Nephron (organoid): ENCODE results near the gene LYPD6.
A peak's percentile ranks its signal among the peaks of the same experiment; 100 is the strongest.
"Not testable (repeated sequence)": the region's sequence is repeated elsewhere in the genome, so short reads cannot be mapped to it uniquely, and the experiment has no call there.

Experiments
- H3K27ac Mint-ChIP-seq, 3 experiments: 2 replicates each; pipeline ENCODE4 v1.8.0; 2020; ENCODE audit warnings: mixed read lengths in 3 of 3, mild to moderate bottlenecking in 2 of 3, moderate library complexity in 1 of 3
- H3K27me3 Mint-ChIP-seq: 2 replicates; pipeline ENCODE4 v1.8.0; 2021; ENCODE audit warnings: low read depth, mild to moderate bottlenecking, moderate library complexity, mixed read lengths
- H3K36me3 Mint-ChIP-seq: 2 replicates; pipeline ENCODE4 v1.8.0; 2020; ENCODE audit warnings: low read depth, mixed read lengths
- H3K4me1 Mint-ChIP-seq: 2 replicates; pipeline ENCODE4 v1.8.0; 2020; ENCODE audit warnings: mixed read lengths
- H3K4me3 Mint-ChIP-seq, 3 experiments: 2 replicates each; pipeline ENCODE4 v1.8.0; 2020; ENCODE audit warnings: mild to moderate bottlenecking in 3 of 3, mixed read lengths in 3 of 3, moderate library complexity in 2 of 3
- H3K9me3 Mint-ChIP-seq: 2 replicates; pipeline ENCODE4 v1.8.0; 2020; ENCODE audit warnings: mixed read lengths
- CTCF ChIP-seq, 3 experiments: fragments of 200-600 bp; sonication (generic); IDR thresholded peaks; one replicate each; pipeline ENCODE4 v1.5.0; 2021; ENCODE audit warnings: antibody characterized with exemption in 3 of 3; ENCODE audit not compliant: unreplicated experiment in 3 of 3

The LYPD6 gene

GRCh38 chr2:149307014-149307413 is 23.4 kb upstream of the LYPD6 start:
- Mint-ChIP-seq H3K4me1 (peaks cover 8% of the 10 kb centered on the region), H3K27ac (no peak overlapping the region), H3K4me3 (no peak overlapping the region), H3K36me3 (no peaks in the 10 kb centered on the region), H3K9me3 (peaks cover 5% of the 10 kb centered on the region), H3K27me3 (peaks cover 16% of the 10 kb centered on the region)
- no peak for TF ChIP-seq CTCF (IDR thresholded peaks at IDR 0.05; ENCODE audit: unreplicated experiment in 3 of 3)

GRCh38 chr2:149310349-149310748 is 20.0 kb upstream of the LYPD6 start:
- no peak for TF ChIP-seq CTCF (IDR thresholded peaks at IDR 0.05; ENCODE audit: unreplicated experiment in 3 of 3)
- Mint-ChIP-seq H3K36me3 (no peaks in the 10 kb centered on the region), H3K4me3 (no peak overlapping the region), H3K4me1 (peaks cover 21% of the 10 kb centered on the region), H3K27me3 (peaks cover 12% of the 10 kb centered on the region), H3K27ac (no peak overlapping the region), H3K9me3 (no peaks in the 10 kb centered on the region)

GRCh38 chr2:149312039-149312438 is 18.3 kb upstream of the LYPD6 start:
- peaks cover 3% of the 10 kb centered on the region for H3K27me3 Mint-ChIP-seq
- H3K4me3 Mint-ChIP-seq: no peak overlapping the region
- no peak overlapping the region for H3K27ac Mint-ChIP-seq

GRCh38 chr2:149313512-149313972 is 16.8 kb upstream of the LYPD6 start:
- Mint-ChIP-seq H3K27me3 (peaks cover 3% of the 10 kb centered on the region), H3K4me3 (peak overlapping the region; percentile 4 to 23 (median 13))

More at GRCh38 chr2:149312039-149312438, 18.3 kb upstream of the LYPD6 start:
- TF ChIP-seq CTCF (IDR thresholded peaks at IDR 0.05; ENCODE audit: unreplicated experiment in 3 of 3): no peak
- Mint-ChIP-seq H3K4me1 (peaks cover 21% of the 10 kb centered on the region), H3K36me3 (no peaks in the 10 kb centered on the region), H3K9me3 (no peaks in the 10 kb centered on the region)

DNA sequence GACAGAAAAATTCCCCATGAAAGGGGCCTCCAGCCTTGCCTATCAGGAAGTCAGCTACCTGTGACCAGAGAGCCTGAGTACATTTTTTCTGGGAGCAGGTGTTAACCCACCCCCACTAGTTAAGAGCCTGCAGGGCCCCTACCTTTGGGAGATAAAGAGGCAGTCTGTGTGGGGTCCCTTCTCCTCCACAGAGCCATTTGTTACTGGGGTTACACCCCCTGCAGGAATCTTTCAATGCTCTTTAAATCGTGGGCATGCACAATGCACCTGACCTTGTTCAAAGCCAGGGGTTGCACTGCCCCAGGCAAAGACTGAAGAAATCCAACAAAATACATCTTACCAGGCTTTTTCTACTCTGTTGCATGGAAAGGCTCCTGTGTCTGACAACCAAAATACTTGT is 15.7 kb upstream of the LYPD6 start:
- TF ChIP-seq CTCF (IDR thresholded peaks at IDR 0.05; ENCODE audit: unreplicated experiment in 3 of 3): no peak
- H3K9me3 Mint-ChIP-seq: peaks cover 3% of the 10 kb centered on the region
- H3K4me1 Mint-ChIP-seq: peaks cover 21% of the 10 kb centered on the region
- H3K27ac Mint-ChIP-seq: peak overlapping the region in 2 of 3 experiments; percentile 26 to 75
- no peak overlapping the region for H3K4me3 Mint-ChIP-seq
- no peaks in the 10 kb centered on the region for H3K36me3 Mint-ChIP-seq
- peaks cover 3% of the 10 kb centered on the region for H3K27me3 Mint-ChIP-seq

More at GRCh38 chr2:149313512-149313972, 16.8 kb upstream of the LYPD6 start:
- Mint-ChIP-seq H3K27ac (peak overlapping the region; percentile 26 to 79 (median 75)), H3K4me1 (peaks cover 21% of the 10 kb centered on the region), H3K9me3 (peaks cover 3% of the 10 kb centered on the region), H3K36me3 (no peaks in the 10 kb centered on the region)
- TF ChIP-seq CTCF (IDR thresholded peaks at IDR 0.05; ENCODE audit: unreplicated experiment in 3 of 3): peak; percentile 69 to 83 (median 82)

DNA sequence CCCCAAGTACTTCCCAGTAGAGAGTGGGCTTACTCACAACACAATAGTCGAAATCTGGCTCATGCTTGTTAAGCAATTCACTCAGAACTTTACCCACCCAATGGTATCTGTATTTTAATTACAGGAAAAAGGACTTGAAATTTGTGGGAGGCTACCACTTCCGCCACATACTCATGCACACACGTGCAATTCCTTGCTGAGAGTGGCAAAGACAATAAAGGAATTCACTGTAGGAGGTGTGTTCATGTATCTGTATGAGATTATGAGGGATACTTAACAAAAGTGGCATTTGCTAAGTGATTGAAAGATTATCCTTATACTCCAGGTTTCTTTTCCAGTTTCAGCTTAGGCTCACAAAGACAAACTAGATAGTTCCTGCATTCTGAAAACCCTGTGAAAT is 14.9 kb upstream of the LYPD6 start:
- H3K27ac Mint-ChIP-seq: peak overlapping the region in 1 of 3 experiments; percentile 75
- no peak for TF ChIP-seq CTCF (IDR thresholded peaks at IDR 0.05; ENCODE audit: unreplicated experiment in 3 of 3)
- peaks cover 21% of the 10 kb centered on the region for H3K4me1 Mint-ChIP-seq
- peaks cover 3% of the 10 kb centered on the region for H3K27me3 Mint-ChIP-seq
- no peaks in the 10 kb centered on the region for H3K36me3 Mint-ChIP-seq
- peaks cover 3% of the 10 kb centered on the region for H3K9me3 Mint-ChIP-seq
- H3K4me3 Mint-ChIP-seq: no peak overlapping the region

DNA sequence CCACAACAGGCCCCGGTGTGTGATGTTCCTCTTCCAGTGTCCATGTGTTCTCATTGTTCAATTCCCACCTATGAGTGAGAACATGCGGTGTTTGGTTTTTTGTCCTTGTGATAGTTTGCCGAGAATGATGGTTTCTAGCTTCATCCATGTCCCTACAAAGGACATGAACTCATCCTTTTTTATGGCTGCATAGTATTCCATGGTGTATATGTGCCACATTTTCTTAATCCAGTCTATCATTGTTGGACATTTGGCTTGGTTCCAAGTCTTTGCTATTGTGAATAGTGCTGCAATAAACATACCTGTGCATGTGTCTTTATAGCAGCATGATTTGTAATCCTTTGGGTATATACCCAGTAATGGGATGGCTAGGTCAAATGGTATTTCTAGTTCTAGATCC is 11.8 kb upstream of the LYPD6 start:
- H3K9me3 Mint-ChIP-seq, H3K27ac Mint-ChIP-seq, H3K4me3 Mint-ChIP-seq, H3K27me3 Mint-ChIP-seq, H3K4me1 Mint-ChIP-seq, H3K36me3 Mint-ChIP-seq: not testable (repeated sequence)
